Prostate gland (tissue), 2 donors: ENCODE data around the gene LMAN2. TPM values are rescaled to one million over a fixed set of nuclear protein-coding genes. Genes with fewer than 3 reads are reported as not detected.
"Not testable (repeated sequence)": the region's sequence is repeated elsewhere in the genome, so short reads cannot be mapped to it uniquely, and the experiment has no call there.

Experiments used
- DNase-seq: peaks from one replicate; pipeline ENCODE4 v3.0.0-alpha.2; 2019; ENCODE audit warnings: low spot score
- H3K27ac ChIP-seq, 2 donors: fragments of 200-600 bp; sonication (generic); 2 replicates each; pipeline ENCODE4 v1.5.1; 2017 to 2019
- H3K27me3 ChIP-seq: fragments of 200-600 bp; sonication (generic); replicated peaks from 2 replicates; pipeline ENCODE4 v1.5.1; 2019; ENCODE audit not compliant: insufficient read depth
- H3K36me3 ChIP-seq, 2 donors: fragments of 200-600 bp; sonication (generic); 1 replicate in 1 of 2; 2 replicates in 1 of 2; pipeline versions ENCODE4 v1.5.1 to v1.8.1; 2017 to 2019
- H3K4me1 ChIP-seq: fragments of 200-600 bp; sonication (generic); replicated peaks from 2 replicates; pipeline ENCODE4 v1.5.1; 2019
- H3K4me3 ChIP-seq, 2 donors: fragments of 200-600 bp; sonication (generic); 2 replicates each; pipeline ENCODE4 v1.5.1; 2017 to 2019
- H3K9me3 ChIP-seq: fragments of 200-600 bp; sonication (generic); 2 replicates; pipeline ENCODE4 v1.5.1; 2017
- CTCF ChIP-seq, 4 experiments: fragments of 200-600 bp in 2 of 4; fragments of 450-650 bp in 2 of 4; sonication (generic) in 2 of 4; IDR thresholded peaks; 1 replicate in 3 of 4; 2 replicates in 1 of 4; pipeline ENCODE4 v1.5.1; 2016 to 2019; ENCODE audit warnings: antibody characterized with exemption in 4 of 4, mild to moderate bottlenecking in 2 of 4, moderate library complexity in 2 of 4
- POLR2A ChIP-seq: fragments of 450-650 bp; IDR thresholded peaks from one replicate; pipeline ENCODE4 v1.6.1; 2016; ENCODE audit warnings: antibody characterized with exemption, mild to moderate bottlenecking
- POLR2AphosphoS5 ChIP-seq: sonication (generic); formaldehyde crosslinking; IDR thresholded peaks from one replicate; pipeline ENCODE4 v1.6.1; 2017; ENCODE audit warnings: antibody characterized with exemption
- WGBS: methylation state at CpG from one replicate; pipeline ENCODE4 v1.1.5; 2018; 5-methylcytosine and 5-hydroxymethylcytosine counted together
- intact Hi-C: fragments of 100-400 bp; cut with DNase I; formaldehyde crosslinking; loops from one replicate; pipeline ENCODE4 v1.14.2; 2022
- total RNA-seq, 2 donors: library from RNA; depleted of rRNA; stranded (reverse); fragments of >200 nt; gene quantifications; one replicate each; pipeline ENCODE4 v1.1.0, GENCODE V29; 2016

Gene LMAN2
- total RNA-seq, 2 donors from 2014 or later, result 350 to 369 TPM

- DNase-seq, result no peak
- Histone ChIP-seq H3K4me3 (peak overlapping the region; percentile 37 to 50), H3K27ac (peak overlapping the region; percentile 72 to 75), H3K9me3 (no peaks in the 10 kb centered on the region), H3K36me3 (no peaks in the 10 kb centered on the region), H3K27me3 (no peaks in the 10 kb centered on the region), H3K4me1 (peaks cover 12% of the 10 kb centered on the region)
- TF ChIP-seq POLR2AphosphoS5 (no peak), POLR2A (no peak), CTCF (IDR thresholded peaks at IDR 0.05) (no peak)
- 29% methylated on average over 10 of the region's 10 CpGs for WGBS
- intact Hi-C loops, result no loop called here
These were observed 12.1 kb upstream of the LMAN2 start for GRCh38 chr5:177363565-177363964.

GRCh38 chr5:177362610-177363507, 11.4 kb upstream of the LMAN2 start:
- Histone ChIP-seq H3K27me3 (no peaks in the 10 kb centered on the region), H3K36me3 (no peaks in the 10 kb centered on the region), H3K4me1 (peaks cover 12% of the 10 kb centered on the region), H3K27ac (peak overlapping the region; percentile 72 to 75), H3K9me3 (no peaks in the 10 kb centered on the region), H3K4me3 (peak overlapping the region; percentile 37 to 50)
- DNase-seq, result peak; percentile 71
- WGBS, result 6% methylated on average over 52 of the region's 59 CpGs
- TF ChIP-seq CTCF (IDR thresholded peaks at IDR 0.05) (no peak), POLR2A (peak; percentile 4)
- intact Hi-C loops, result no loop called here

- Histone ChIP-seq H3K9me3 (no peaks in the 10 kb centered on the region), H3K4me3 (peak overlapping the region in 1 of 2 donors; percentile 50), H3K36me3 (no peaks in the 10 kb centered on the region), H3K4me1 (peaks cover 9% of the 10 kb centered on the region), H3K27ac (peak overlapping the region; percentile 72 to 75), H3K27me3 (no peaks in the 10 kb centered on the region)
- WGBS, result 53% methylated on average over 8 of the region's 8 CpGs
- DNase-seq, result no peak
- intact Hi-C loops, result no loop called here
- TF ChIP-seq POLR2A (no peak), CTCF (IDR thresholded peaks at IDR 0.05) (no peak), POLR2AphosphoS5 (no peak)
These were observed 10.8 kb upstream of the LMAN2 start for GRCh38 chr5:177362292-177362609.

GRCh38 chr5:177361418-177362291, 10.2 kb upstream of the LMAN2 start:
- no peaks in the 10 kb centered on the region for H3K36me3 ChIP-seq
- H3K27ac ChIP-seq, result no peak overlapping the region
- peaks cover 8% of the 10 kb centered on the region for H3K4me1 ChIP-seq
- H3K9me3 ChIP-seq, result no peaks in the 10 kb centered on the region
- 79% methylated on average over 6 of the region's 6 CpGs for WGBS
- no peak for TF ChIP-seq CTCF (IDR thresholded peaks at IDR 0.05)
- TF ChIP-seq POLR2AphosphoS5, result no peak
- no peak for TF ChIP-seq POLR2A
- DNase-seq, result no peak
- intact Hi-C loops, result no loop called here
- H3K27me3 ChIP-seq, result no peaks in the 10 kb centered on the region
- H3K4me3 ChIP-seq, result no peak overlapping the region

- H3K4me3 ChIP-seq, H3K27me3 ChIP-seq, intact Hi-C loops, DNase-seq, H3K9me3 ChIP-seq, H3K36me3 ChIP-seq, H3K4me1 ChIP-seq, H3K27ac ChIP-seq: not testable (repeated sequence)
- WGBS, result 86% methylated on average over 7 of the region's 7 CpGs
These were observed 9.3 kb upstream of the LMAN2 start for GRCh38 chr5:177360740-177361139.
